ENCODE results near the gene GRM7.

Gene GRM7

GRCh38 chr3:7607083-7607482 lies 746.2 kb downstream of the GRM7 start:
- no peak for DNase-seq

DNA sequence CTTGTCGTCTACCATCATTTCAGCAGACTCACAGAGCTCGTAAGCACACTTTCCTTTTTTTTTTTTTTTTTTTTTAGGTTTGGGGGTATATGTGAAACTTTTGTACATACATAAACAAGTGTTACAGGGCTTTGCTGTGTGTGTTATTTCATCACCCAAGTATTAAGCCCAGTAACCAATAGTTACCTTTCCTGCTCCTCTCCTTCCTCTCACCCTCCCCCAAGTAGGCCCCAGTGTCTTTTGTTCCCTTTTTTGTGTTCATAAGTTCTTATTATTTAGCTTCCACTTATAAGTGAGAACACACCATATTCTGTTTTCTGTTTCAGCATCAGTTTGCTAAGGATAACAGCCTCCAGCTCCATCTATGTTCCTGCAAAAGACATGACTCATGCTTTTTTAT lies 746.8 kb downstream of the GRM7 start:
- DNase-seq, result no peak

GRCh38 chr3:7610634-7611033 lies 749.7 kb downstream of the GRM7 start:
- DNase-seq, result no peak

DNA sequence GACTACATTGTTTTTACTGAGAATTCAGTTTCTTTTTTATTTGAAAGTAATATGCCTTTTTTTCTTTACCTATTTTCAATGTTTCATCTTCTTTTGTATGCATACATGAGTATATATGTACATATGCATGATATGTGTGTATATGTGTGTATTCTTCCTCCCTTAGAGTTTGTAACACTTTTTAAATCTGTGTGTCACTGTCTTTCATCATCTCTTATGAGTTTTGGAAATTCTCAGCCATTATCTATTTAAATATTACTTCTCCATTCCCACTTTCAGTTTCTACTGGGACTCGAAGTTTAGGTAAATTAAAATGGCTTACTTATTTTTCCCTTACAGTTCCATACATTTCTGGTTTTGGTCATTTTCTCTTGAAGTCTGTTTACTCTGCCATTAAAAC lies 754.1 kb downstream of the GRM7 start:
- no peak for DNase-seq

- no peak for DNase-seq
Observed at GRCh38 chr3:7618606-7619005, 757.7 kb downstream of the GRM7 start.

- DNase-seq, result no peak
Observed at GRCh38 chr3:7620401-7620800, 759.5 kb downstream of the GRM7 start.

DNA sequence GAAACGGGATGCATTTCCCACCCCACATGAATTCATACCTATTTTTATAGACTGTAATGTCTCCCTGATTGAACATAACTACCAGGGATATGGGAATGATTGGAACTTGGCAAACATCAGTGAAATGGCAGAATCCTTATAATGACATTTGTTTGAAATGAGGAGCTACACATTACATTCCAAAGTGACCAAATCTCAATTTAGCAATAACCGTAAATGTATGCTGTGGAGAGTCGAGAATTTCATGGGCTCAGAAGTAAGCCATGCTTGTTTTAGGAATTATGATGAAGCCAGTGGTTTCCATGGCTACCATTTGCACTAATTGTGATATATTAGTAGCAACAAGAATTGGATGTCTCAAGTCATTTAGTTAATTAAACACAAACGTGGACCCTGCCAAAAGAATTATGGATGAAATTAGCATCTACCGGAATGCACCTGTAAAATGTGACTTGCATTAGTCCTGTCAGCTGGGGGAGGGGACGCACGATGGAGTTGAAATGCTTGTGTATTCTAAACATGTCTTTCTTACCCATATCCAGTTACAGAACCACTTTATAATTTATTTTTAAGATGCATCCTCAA lies 760.2 kb downstream of the GRM7 start:
- no peak for DNase-seq

GRCh38 chr3:7621651-7622050 lies 760.7 kb downstream of the GRM7 start:
- no peak for DNase-seq

GRCh38 chr3:7625021-7625420 lies 764.1 kb downstream of the GRM7 start:
- no peak for DNase-seq

DNA sequence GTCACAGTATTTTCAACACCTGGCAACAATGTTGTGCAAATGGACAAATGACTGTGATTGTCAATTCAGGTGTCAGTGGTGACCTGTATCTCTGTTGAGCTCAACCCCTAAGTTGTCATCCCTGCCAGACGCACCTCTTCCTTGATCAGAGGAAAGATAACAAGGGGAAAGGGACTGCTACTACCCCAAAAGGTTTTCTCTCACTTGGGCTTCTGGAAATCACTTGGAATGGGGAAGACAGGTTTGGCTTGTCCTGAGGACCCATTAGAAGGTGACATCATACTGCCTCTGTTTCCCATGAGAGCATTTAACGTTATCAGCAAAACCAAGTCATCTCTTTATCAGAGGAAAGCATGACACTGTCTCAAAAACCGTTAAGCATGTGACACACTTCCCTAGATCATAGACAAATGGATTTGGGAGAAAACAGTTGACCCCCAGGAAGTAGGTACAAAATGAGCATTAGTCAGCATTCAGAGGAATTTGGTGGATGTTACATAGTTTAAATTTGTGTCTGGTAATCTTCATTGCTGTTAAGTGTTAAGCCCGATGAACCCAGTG lies 769.5 kb downstream of the GRM7 start:
- no peak for DNase-seq

- no peak for DNase-seq
Observed at GRCh38 chr3:7630925-7631324, 770.0 kb downstream of the GRM7 start.

GRCh38 chr3:7632305-7632704 lies 771.4 kb downstream of the GRM7 start:
- DNase-seq, result no peak

GRCh38 chr3:7637694-7638093 lies 776.8 kb downstream of the GRM7 start:
- no peak for DNase-seq

- DNase-seq, result no peak
Observed at GRCh38 chr3:7638103-7638502, 777.2 kb downstream of the GRM7 start.

- DNase-seq, result no peak
Observed at GRCh38 chr3:7640787-7641186, 779.9 kb downstream of the GRM7 start.

DNA sequence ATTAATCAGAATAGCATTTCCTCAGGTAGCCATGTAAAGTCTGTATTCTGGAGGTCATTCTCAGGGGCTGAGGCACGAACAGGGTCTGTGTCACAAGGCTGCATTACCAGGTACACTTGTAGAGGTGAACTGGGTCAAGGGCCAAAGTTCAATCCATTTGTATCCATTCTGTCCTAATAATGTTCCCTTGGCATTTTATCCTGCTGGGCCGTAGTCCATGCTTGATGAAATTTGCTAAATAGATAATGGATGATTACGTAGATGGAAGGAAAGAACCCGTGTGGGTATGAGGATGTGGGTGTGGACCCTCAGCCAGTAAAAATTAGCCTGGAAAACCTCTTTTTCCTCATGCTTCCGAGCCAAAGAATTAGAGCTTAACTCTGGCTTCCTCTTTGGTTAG lies 785.9 kb downstream of the GRM7 start:
- no peak for DNase-seq

DNA sequence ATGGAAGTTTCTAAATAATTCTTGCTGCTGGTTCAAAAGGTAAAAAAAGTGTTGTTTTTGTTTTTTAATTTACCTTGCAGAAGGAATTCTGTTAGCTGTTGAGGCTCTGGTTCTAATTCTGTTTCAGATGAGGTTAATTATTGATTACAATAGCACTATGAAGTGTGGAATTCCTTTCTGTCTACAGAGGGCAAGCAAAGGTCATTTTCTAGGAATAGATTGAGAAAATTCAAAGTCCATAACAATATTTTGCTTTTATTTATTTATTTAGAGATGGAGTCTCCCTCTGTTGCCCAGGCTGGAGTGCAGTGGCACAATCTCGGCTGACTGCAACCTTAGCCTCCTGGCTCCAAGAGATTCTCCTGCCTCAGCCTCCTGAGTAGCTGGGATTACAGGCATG lies 789.6 kb downstream of the GRM7 start:
- DNase-seq, result no peak

DNA sequence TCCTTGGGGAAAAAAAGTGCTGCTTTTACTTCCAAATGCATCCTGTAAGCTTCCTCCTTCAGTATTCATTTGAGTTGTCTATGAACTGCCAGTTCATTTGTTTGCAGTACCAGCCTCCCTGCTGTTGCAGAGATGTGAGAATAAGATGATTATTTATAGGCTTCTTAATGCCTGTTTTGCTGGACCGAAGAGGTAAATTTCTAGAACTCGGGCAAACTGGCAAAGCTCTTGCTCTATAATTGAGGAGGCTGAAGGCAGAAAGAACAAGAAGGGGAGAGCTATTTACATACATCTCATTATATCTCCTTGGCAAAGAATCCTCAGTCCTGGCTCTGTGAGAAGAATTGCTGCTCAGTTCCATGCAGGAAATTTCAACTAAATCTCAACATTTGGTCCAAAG lies 790.4 kb downstream of the GRM7 start:
- DNase-seq, result no peak

DNA sequence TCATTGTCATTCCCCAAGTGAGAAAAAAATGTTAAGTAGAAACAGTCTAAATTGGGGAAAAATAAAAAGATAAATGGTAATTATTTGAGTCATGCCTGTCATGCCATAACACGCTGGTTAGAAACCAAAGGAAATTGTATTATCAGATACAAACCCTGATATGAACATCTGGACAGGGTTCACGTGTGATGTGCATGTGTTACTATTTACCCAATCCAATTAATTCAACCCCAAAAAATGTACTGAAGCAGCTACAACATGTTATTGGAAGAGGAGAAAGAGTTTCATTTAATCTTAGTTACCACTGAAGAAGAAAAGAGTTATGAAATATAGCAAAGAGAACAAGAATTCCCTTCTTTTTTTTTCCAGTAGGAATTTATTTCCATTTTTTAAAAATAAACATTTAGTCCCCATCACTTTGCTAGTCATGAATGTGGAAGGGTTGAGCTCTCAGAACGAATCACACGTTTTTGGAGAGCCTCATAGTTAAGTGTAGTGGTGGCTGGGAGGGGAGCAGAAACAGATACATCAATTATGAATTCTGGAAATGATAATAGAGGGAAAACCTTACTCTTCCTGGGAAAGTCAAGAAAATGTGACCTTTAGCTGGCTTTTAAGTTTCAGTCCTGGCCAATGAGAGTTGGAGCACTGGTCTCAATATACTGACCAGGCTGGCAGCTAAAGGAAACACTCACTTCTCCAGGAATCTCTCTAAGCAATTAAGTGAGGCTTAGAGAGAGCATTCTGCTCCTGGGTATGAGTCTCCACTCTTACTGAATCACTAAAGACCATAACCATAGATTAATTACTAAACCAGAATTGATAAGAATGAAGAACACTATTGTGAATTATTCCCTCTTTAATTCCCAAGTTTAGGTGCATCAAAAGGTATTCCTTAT lies 796.5 kb downstream of the GRM7 start:
- DNase-seq, result no peak

GRCh38 chr3:7658294-7658693 lies 797.4 kb downstream of the GRM7 start:
- no peak for DNase-seq

GRCh38 chr3:7659079-7659478 lies 798.2 kb downstream of the GRM7 start:
- DNase-seq, result no peak

GRCh38 chr3:7663771-7664170 lies 802.9 kb downstream of the GRM7 start:
- no peak for DNase-seq

GRCh38 chr3:7667774-7668173 lies 806.9 kb downstream of the GRM7 start:
- DNase-seq, result peak; percentile 22

GRCh38 chr3:7669641-7670040 lies 808.7 kb downstream of the GRM7 start:
- DNase-seq, result no peak
